ENCODE measurements around the gene GPR158.

- TF ChIP-seq CTCF (conservative IDR thresholded peaks at IDR 0.05; ENCODE audit: low read length) (no peak), EZH2phosphoT487 (IDR thresholded peaks at IDR 0.05; ENCODE audit: borderline replicate concordance) (no peak)
These were observed 121.5 kb downstream of the GPR158 start for GRCh38 chr10:25296324-25296723.
